GM23338 (cell line): Measurements from ENCODE around the gene AQP3.

Source experiments
- CREB1 ChIP-seq: fragments of 250-450 bp; sonication (Bioruptor Pico); IDR thresholded peaks from 2 replicates; pipeline ENCODE4 v1.5.0; 2020; ENCODE audit warnings: low read depth, mild to moderate bottlenecking, moderate library complexity
- CTCF ChIP-seq, 2 experiments: fragments of 200-600 bp in 1 of 2; sonication (generic) in 1 of 2; conservative IDR thresholded peaks; 2 replicates each; pipeline versions ENCODE4 v1.5.1 to v1.6.1; 2016 to 2017; ENCODE audit warnings: antibody characterized with exemption in 2 of 2, low read depth in 2 of 2, mild to moderate bottlenecking in 2 of 2, moderate library complexity in 1 of 2
- ETS1 ChIP-seq: IDR thresholded peaks from 2 replicates; pipeline ENCODE4 v1.6.1; 2016; ENCODE audit warnings: antibody characterized with exemption
- EZH2 ChIP-seq: fragments of 200-600 bp; sonication (generic); IDR thresholded peaks from one replicate; pipeline ENCODE4 v1.8.0; 2017; ENCODE audit warnings: antibody characterized with exemption, mild to moderate bottlenecking, low read depth; ENCODE audit not compliant: unreplicated experiment
- EZH2phosphoT487 ChIP-seq: fragments of 200-600 bp; sonication (generic); IDR thresholded peaks from one replicate; pipeline ENCODE4 v1.8.1; 2018; ENCODE audit warnings: antibody characterized with exemption; ENCODE audit not compliant: unreplicated experiment
- JUNB ChIP-seq: IDR thresholded peaks from one replicate; pipeline ENCODE4 v1.6.1; 2016; ENCODE audit warnings: antibody characterized with exemption; ENCODE audit not compliant: unreplicated experiment
- POLR2AphosphoS5 ChIP-seq: IDR thresholded peaks from 2 replicates; pipeline ENCODE4 v1.6.1; 2016; ENCODE audit warnings: antibody characterized with exemption, low read depth
- REST ChIP-seq: IDR thresholded peaks from one replicate; pipeline ENCODE4 v1.6.1; 2018; ENCODE audit warnings: antibody characterized with exemption; ENCODE audit not compliant: unreplicated experiment
- ZNF114 ChIP-seq: fragments of 250-450 bp; sonication (Bioruptor Pico); IDR thresholded peaks from 2 replicates; pipeline ENCODE4 v1.5.0; 2020; ENCODE audit warnings: mild to moderate bottlenecking, moderate library complexity
- ZNF331 ChIP-seq: fragments of 250-450 bp; sonication (Bioruptor Pico); IDR thresholded peaks from 2 replicates; pipeline ENCODE4 v1.5.0; 2020; ENCODE audit warnings: low read depth, mild to moderate bottlenecking, moderate library complexity
- ZNF462 ChIP-seq: fragments of 250-450 bp; sonication (Bioruptor Pico); IDR thresholded peaks from 2 replicates; pipeline ENCODE4 v1.5.0; 2020; ENCODE audit warnings: mild to moderate bottlenecking, moderate library complexity

- TF ChIP-seq CTCF (conservative IDR thresholded peaks at IDR 0.05; ENCODE audit: low read depth in 2 of 2), result no peak
- no peak for TF ChIP-seq POLR2AphosphoS5
- TF ChIP-seq CREB1 (CRISPR knock-in tag), result no peak
- no peak for TF ChIP-seq REST
- TF ChIP-seq EZH2, result no peak
- TF ChIP-seq ZNF114 (CRISPR knock-in tag), result no peak
- no peak for TF ChIP-seq ZNF331
- TF ChIP-seq EZH2phosphoT487, result no peak
- TF ChIP-seq ETS1, result no peak
- TF ChIP-seq JUNB, result no peak
- TF ChIP-seq ZNF462 (CRISPR knock-in tag), result no peak
Observed at GRCh38 chr9:33468797-33469621, 21.6 kb upstream of the AQP3 start.
